ENCODE results near the gene OR52K1. TPM values are rescaled to one million over a fixed set of nuclear protein-coding genes. Genes with fewer than 3 reads are reported as not detected.

OR52K1 gene
- total RNA-seq, 1 experiment from 2014 or later = not detected

DNA sequence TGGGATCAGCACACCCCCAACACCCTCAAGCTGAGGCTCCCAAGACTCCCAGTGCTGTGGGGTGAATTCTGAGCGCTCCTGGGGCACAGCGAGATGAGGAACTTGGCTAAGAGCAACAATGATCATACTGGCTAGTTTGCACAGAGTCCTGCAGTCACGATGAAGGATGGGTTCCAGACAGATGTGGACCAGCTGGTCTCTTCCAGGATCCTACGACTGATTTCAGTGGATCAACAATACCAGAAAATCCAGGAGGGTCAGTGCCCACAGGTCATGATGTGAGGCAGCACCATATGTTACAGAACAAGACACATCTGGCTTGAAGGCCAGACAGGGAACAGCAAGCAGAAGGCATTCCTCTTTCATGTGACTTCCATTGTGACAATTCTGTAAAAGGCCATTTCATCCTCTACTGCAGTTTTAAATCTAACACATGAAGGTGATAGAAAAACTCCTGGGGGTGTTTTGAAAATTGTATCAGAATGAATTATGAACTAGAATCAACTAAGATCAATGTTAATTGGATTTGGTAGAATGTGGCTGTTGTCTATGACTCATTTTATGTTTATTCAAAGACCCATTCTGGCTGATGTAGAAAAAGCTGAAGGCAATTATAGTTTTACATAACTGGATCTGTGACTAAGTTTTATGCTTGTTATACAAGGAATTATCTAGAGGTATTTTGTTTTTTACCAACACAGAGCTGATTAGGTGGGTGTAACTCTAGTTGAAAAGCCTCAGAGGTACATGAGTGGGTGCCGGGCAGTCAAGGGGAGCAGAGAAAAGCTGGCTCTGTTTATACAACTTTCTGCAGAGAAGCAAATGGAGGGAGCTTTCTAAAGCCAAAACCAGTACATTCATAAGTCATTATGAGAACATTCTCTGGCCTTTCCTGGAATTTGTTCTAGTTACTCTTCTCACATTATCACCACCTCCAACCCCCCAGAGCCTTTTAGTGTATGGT lies 29.1 kb downstream of the OR52K1 start (continued):
- TF ChIP-seq RAD21 (IDR thresholded peaks at IDR 0.05; ENCODE audit: low read depth) (no peak), JUND (IDR thresholded peaks at IDR 0.05) (no peak)

DNA sequence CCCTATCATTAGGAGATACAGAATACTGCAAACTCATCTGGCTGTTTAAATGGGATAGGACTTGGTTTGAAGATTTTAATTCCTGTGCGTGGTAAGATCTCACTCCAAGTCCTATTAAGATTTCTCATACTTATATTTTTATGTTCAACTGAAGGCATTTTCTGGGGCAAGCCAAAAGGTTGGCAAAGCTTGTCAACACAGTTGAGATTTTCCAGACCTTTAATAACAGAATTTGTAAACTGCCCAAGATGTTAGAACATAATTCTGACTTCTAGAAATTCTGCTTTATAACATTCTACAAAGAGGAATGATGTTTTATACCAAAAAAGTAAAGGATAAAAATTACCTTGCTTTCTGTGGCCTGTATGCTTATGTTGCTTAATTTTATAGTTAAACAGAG lies 31.8 kb downstream of the OR52K1 start:
- no peak overlapping the region for H3K4me2 ChIP-seq (ENCODE audit: low read length)
- TF ChIP-seq, protein P1, sequence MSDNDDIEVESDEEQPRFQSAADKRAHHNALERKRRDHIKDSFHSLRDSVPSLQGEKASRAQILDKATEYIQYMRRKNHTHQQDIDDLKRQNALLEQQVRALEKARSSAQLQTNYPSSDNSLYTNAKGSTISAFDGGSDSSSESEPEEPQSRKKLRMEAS (IDR thresholded peaks at IDR 0.05) = no peak
- TF ChIP-seq, protein P2, sequence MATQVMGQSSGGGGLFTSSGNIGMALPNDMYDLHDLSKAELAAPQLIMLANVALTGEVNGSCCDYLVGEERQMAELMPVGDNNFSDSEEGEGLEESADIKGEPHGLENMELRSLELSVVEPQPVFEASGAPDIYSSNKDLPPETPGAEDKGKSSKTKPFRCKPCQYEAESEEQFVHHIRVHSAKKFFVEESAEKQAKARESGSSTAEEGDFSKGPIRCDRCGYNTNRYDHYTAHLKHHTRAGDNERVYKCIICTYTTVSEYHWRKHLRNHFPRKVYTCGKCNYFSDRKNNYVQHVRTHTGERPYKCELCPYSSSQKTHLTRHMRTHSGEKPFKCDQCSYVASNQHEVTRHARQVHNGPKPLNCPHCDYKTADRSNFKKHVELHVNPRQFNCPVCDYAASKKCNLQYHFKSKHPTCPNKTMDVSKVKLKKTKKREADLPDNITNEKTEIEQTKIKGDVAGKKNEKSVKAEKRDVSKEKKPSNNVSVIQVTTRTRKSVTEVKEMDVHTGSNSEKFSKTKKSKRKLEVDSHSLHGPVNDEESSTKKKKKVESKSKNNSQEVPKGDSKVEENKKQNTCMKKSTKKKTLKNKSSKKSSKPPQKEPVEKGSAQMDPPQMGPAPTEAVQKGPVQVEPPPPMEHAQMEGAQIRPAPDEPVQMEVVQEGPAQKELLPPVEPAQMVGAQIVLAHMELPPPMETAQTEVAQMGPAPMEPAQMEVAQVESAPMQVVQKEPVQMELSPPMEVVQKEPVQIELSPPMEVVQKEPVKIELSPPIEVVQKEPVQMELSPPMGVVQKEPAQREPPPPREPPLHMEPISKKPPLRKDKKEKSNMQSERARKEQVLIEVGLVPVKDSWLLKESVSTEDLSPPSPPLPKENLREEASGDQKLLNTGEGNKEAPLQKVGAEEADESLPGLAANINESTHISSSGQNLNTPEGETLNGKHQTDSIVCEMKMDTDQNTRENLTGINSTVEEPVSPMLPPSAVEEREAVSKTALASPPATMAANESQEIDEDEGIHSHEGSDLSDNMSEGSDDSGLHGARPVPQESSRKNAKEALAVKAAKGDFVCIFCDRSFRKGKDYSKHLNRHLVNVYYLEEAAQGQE (IDR thresholded peaks at IDR 0.05; ENCODE audit: low read depth) = no peak
- TF ChIP-seq CBX3 (IDR thresholded peaks at IDR 0.05; ENCODE audit: low read depth) (no peak), EZH2phosphoT487 (IDR thresholded peaks at IDR 0.05; ENCODE audit: borderline replicate concordance) (no peak), TCF7L2 (IDR thresholded peaks at IDR 0.05; ENCODE audit: borderline replicate concordance, extremely low read depth, insufficient read depth, insufficient read length) (no peak)
- TF ChIP-seq, protein P3, sequence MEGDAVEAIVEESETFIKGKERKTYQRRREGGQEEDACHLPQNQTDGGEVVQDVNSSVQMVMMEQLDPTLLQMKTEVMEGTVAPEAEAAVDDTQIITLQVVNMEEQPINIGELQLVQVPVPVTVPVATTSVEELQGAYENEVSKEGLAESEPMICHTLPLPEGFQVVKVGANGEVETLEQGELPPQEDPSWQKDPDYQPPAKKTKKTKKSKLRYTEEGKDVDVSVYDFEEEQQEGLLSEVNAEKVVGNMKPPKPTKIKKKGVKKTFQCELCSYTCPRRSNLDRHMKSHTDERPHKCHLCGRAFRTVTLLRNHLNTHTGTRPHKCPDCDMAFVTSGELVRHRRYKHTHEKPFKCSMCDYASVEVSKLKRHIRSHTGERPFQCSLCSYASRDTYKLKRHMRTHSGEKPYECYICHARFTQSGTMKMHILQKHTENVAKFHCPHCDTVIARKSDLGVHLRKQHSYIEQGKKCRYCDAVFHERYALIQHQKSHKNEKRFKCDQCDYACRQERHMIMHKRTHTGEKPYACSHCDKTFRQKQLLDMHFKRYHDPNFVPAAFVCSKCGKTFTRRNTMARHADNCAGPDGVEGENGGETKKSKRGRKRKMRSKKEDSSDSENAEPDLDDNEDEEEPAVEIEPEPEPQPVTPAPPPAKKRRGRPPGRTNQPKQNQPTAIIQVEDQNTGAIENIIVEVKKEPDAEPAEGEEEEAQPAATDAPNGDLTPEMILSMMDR (IDR thresholded peaks at IDR 0.05 in 2 of 3, conservative IDR thresholded peaks at IDR 0.05 in 1 of 3; ENCODE audit: borderline replicate concordance in 1 of 3, insufficient read depth in 1 of 3, low read depth in 2 of 3, low read length in 2 of 3) = no peak
- TF ChIP-seq, protein P4, sequence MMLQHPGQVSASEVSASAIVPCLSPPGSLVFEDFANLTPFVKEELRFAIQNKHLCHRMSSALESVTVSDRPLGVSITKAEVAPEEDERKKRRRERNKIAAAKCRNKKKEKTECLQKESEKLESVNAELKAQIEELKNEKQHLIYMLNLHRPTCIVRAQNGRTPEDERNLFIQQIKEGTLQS (IDR thresholded peaks at IDR 0.05) = no peak
- H3K27ac ChIP-seq (ENCODE audit: low read depth, low read length) = no peak overlapping the region
- ChIA-PET RAD21 (ENCODE audit: low non-redundant PET in 1 of 2, low total read pairs in 2 of 2, uncharacterized antibody in 2 of 2, unreplicated experiment in 2 of 2) (no interaction called here), CTCF (no interaction called here), POLR2A (no interaction called here)
- H3K4me3 ChIP-seq (replicated peaks in 1 of 2; ENCODE audit: low read depth in 1 of 2, low read length in 2 of 2) = no peak overlapping the region
- H3K9me2 ChIP-seq (ENCODE audit: insufficient read depth) = no peaks in the 10 kb centered on the region
- H3K36me3 ChIP-seq (ENCODE audit: control insufficient read depth in 1 of 2, insufficient read depth in 2 of 2, low read length in 2 of 2) = no peaks in the 10 kb centered on the region
- intact Hi-C loops (cut with micrococcal nuclease) = no loop called here
- H3K27me3 ChIP-seq (ENCODE audit: insufficient read depth, low read length) = peaks cover 82% of the 10 kb centered on the region
- no TSS peak for BruUV-seq (replicated peaks)
- H3K9me3 ChIP-seq (ENCODE audit: control insufficient read depth in 1 of 2, insufficient read depth in 1 of 2, low read depth in 1 of 2, low read length in 2 of 2) = no peaks in the 10 kb centered on the region
- ATAC-seq = no peak
- H3K4me1 ChIP-seq (ENCODE audit: control insufficient read depth in 1 of 2, insufficient read depth in 2 of 2, low read length in 2 of 2) = no peaks in the 10 kb centered on the region
- H3K79me2 ChIP-seq (ENCODE audit: insufficient read depth, low read length) = no peaks in the 10 kb centered on the region
- no peaks in the 10 kb centered on the region for H4K20me1 ChIP-seq (ENCODE audit: insufficient read depth)
- no peak overlapping the region for H3K9ac ChIP-seq (ENCODE audit: low read length)
- DNase-seq (ENCODE audit: low read depth, low spot score) = no peak
- H2AFZ ChIP-seq (ENCODE audit: low read depth, low read length, poor library complexity, severe bottlenecking) = no peak overlapping the region

All from HCT116 (cell line).